ENCODE results near the gene FGD4.

Gene FGD4

GRCh38 chr12:32612658-32613614, 213.6 kb downstream of the FGD4 start:
- no peak for DNase-seq

- no peak for DNase-seq
These were observed 216.1 kb downstream of the FGD4 start for GRCh38 chr12:32615441-32615840.

GRCh38 chr12:32617534-32617933, 218.2 kb downstream of the FGD4 start:
- DNase-seq: no peak

DNA sequence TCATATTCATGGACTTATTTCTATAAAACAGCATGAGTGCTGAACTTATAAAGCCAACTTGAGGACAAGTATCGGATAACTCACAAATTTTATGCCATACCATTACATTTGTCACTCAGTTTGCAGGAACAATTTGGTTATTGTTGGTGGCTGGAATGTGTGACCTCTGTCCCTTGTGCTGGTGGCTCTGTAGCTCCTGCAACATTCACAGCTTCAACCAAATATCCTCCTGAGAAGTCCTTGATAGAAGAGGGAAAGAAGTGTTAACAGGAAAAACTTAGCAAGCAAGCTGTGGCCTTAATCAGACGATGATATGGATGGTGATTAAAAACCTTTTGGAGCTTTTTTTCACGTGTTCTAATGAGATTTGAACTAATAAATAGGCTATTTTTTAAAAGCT, 218.8 kb downstream of the FGD4 start:
- DNase-seq: no peak

- no peak for DNase-seq
These were observed 228.6 kb downstream of the FGD4 start for GRCh38 chr12:32627976-32628375.

- DNase-seq: no peak
These were observed 242.0 kb downstream of the FGD4 start for GRCh38 chr12:32641287-32641901.

GRCh38 chr12:32644431-32644830, 245.1 kb downstream of the FGD4 start:
- no peak for DNase-seq

DNA sequence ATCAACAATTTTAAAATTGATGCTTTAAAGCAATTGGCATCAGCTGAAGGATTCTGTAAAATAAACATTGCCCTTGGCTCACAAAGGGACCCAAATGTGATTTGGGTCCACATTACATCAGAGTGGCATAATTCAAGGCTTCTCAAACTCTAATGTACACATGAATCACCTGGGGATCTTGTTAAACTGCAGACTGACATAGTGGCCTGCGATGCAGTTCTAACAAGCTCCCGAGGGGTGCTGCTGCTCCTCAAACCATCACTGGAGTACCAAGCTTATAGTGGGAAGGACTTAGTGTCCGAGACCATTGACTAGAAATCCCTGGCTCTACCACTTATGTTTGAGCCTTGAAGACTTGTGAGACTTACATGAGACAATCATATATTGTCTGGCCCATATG, 247.9 kb downstream of the FGD4 start:
- DNase-seq: no peak

DNA sequence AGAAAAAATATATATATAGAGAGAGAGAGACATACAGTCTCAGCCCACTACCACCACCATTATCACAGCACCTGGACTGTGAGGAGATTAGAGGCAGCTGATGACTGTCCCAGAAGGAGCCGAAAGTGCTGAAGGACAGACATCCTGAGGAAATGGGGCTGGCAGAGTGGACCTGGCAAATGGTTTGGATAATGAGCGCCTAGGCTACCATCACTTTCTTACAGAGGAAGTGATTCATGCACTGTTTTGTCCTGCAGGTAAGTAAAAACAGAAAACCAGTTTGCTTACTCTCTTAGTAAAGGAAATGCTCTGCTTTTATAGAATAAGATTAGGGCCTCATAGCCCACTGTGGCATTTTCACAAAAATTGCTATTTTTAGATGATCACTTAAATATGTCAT, 251.2 kb downstream of the FGD4 start:
- DNase-seq: no peak

GRCh38 chr12:32651151-32651955, 252.0 kb downstream of the FGD4 start:
- DNase-seq: no peak

DNA sequence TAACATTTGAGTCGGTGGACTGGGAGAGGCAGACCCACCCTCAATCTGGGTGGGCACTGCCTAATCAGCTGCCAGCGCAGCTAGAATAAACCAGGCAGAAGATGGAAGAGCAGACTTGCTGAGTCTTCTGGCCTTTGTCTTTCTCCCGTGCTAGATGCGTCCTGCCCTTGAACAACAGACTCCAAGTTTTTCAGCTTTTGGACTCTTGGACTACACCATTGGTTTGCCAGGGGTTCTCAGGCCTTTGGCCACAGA, 252.5 kb downstream of the FGD4 start:
- DNase-seq: no peak

- DNase-seq: no peak
These were observed 260.6 kb downstream of the FGD4 start for GRCh38 chr12:32659908-32660440.

GRCh38 chr12:32661706-32662105, 262.3 kb downstream of the FGD4 start:
- no peak for DNase-seq

DNA sequence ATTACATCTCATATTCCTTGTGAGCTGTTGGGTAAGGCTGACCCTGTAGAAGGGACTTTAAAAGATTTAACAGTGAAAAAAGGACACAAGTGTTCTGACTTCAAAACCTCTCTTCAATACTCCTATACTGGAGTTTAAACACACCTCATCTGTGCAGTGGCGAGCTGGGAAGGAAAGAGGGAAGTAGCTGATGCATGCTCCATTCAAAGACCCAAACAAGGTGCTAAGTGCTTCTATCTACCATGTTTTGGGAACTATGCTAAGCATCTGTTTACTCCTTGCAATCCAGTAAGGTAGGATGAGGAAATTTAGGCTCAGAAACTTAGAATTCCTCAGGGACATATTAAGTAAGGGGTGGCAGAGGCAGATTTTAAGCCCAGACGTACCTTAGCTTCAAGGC, 263.3 kb downstream of the FGD4 start:
- no peak for DNase-seq

- no peak for DNase-seq
These were observed 266.7 kb downstream of the FGD4 start for GRCh38 chr12:32666018-32666417.

GRCh38 chr12:32669584-32669983, 270.2 kb downstream of the FGD4 start:
- no peak for DNase-seq

DNA sequence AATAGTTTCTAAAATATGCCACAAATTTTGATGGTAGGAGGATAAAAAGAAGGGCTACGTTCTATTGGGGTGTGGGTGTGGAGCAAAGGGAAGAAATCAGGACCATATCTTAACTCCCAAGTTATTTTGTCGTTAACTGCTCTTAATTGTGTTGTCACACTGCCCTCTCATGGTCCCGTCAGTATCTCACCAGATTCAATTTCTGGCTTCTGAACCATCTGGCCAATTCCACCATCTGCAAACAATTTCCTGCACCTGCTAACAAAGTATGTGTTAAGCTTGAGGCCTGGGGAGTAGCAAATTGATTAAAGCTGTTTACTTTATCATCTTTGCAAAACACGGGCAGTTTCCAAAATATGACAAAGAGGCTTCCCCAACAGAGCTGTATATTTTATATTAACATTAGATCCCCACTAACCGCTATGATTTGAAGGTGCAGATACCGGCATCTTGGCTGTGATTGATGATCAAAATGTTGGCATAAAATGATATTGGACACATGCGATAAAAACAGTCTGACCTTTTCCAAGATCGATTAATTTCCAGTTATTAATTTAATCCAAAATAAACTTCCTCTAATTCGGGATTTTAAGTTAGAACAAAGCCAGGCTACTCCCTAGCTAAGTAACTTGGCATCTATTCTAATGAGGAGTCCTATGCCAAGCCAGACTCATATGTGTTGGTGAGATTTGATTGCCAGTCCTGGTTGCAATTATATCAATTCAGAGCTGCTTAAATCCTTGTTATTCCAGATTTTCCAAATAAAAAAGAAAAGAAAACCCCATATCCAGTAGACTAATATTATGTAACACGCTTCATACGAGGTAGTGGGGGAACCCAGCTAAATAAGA, 272.8 kb downstream of the FGD4 start:
- peak; percentile 63 for DNase-seq

- peak; percentile 98 for DNase-seq
These were observed 279.9 kb downstream of the FGD4 start, which contains the start of gene DNM1L for GRCh38 chr12:32679091-32679919. DNM1L (plus strand) TSS chr12:32679301; CDS start chr12:32679364, 63 bp downstream.

GRCh38 chr12:32679920-32680237, 280.5 kb downstream of the FGD4 start:
- DNase-seq: no peak

GRCh38 chr12:32680787-32681186, 281.4 kb downstream of the FGD4 start:
- no peak for DNase-seq

GRCh38 chr12:32681272-32681671, 281.9 kb downstream of the FGD4 start:
- no peak for DNase-seq

GRCh38 chr12:32686340-32686739, 287.0 kb downstream of the FGD4 start:
- no peak for DNase-seq
